GM19023 (cell line): Measurements from ENCODE around the gene SAMD14.

Experiments
- ATAC-seq: cut with Tn5 transposase; IDR thresholded peaks from one replicate; pipeline ENCODE4 v1.9.1; 2021; ENCODE audit warnings: mild to moderate bottlenecking, moderate library complexity; ENCODE audit not compliant: unreplicated experiment

Gene SAMD14

DNA sequence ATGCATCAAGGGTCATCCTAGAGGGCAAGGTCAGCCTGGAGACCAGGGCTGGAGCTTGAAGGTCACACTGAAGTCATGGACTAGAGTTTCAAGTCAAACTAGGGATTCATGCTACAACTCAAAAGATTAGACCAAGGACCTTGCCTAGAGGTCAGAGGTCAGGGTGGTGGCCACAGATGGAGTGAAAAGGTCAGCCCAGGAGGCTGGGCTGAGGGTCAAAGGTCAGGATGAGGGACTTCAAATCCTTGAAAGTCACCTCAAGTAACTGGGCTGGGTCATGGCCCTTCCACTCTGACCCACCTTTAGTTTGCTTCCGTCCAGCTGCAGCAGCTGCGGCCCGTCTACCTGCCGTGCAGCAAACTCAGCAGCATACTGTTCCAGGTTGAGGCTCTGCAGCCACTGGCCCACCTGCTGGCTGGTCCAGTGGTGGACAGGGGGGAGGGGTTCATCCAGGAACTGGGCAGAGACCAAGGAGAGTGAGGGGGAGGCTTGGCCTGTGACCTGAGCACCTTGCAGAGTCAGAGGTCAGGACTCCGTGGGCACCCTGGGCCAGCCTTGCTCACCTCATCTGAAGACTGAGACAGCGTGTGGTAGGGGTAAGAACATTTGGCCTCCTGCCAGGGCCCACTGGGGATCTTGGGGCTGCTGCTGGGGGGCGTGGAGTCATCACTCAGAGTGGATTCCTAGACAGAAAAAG, 16.2 kb downstream of the SAMD14 start:
- ATAC-seq, result no peak

DNA sequence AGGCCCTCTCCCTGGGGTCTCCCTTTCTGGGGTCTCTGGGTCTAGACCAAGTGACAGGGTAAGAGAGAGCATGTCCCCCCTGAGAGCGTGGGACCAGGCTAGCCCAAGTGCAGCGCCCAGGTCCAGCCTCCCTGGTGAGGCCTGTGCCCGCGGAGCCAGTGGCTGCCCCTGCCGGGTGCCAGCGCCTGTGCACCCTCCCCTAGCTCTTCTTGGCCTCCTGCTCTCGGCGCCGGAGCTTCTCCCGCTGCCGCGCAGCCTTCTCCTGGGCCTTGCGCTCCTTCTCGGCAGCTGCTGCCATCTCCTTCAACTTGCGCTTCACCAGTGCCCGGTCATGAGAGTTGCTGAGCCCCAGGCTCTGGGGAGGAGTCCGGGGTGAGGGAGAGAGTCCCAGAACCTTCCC, 17.3 kb downstream of the SAMD14 start:
- no peak for ATAC-seq

DNA sequence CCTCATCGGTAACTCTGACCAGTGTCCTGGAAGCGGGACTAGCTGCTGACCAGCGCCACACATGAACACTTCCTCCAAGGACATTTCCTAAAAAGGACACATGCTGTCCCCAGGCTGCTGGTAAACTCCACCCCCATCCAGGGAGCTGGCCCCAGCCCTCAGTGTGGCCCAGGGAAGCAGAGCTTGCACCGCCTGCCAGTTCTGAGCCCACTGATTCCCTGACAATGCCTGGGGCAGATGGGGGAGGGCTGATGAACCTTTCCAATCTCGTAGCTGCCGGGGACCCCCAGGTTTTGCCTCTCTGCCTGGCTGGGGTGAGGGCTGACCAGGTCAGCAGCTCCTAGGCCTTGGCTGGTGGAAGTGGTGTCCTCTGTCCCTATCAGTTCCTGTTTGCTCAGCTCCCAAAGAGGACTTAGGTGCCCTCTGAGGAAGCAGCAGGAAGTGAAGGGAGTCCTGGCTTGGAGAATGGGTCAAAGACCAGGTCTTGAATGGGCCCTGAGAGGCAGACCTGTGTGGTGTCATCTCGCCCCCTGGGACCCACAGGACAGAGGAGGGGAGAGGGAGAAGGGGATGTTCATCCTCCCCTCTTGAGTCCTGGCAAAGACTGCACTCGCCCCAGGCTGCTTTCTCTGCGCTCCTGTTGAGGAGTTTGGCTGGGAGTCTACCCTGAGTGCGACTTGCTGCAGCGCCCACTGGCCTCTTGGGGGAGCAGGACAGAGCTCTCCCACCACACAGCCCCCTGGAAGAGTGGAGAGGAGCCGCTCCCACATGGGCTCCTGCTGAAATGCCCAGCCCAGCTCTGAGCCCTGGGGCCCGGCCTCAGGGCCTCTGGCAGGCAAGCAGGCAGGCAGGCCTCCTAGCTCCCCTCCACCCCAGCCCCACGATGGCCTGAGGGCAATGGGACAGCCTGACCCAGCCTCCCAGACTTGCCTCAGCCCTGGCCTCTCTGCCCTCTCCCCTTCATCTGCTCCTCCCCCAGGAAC, 18.0 kb downstream of the SAMD14 start:
- no peak for ATAC-seq

DNA sequence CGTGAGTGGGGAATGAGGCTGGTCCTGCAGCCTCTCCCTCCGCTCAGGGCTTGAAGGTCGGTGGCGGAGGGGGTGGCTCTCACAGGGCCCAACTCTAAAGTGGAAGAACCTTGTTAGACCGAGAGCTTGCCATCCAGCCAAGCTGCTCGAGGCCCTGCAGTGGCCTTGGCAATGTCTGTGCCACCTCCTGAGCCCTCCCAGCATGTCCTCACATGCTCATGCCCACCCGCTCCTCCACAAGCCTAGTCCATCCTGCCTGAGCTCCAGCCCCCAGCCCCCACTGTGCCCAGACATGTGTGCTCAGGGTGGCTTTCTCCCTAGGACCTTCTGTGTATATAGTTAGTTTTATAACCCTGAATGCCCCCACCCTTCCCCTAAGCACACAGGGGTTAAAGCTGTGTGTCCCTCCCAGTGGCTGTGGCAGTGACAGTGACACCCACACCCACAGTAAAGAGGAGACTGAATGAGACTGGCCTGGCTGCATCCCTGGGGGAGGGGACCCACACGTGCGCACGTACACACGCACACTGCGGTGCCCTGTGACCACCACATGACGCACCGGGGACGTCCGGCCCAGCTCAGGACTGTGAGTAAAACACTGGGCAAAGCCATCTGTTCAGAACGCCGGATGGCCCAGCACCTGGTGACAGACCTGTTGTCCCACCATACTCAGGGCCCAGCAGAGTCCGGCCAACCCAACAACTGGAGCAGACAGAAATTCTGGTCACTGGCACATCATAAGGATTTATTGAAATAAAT, 19.2 kb downstream of the SAMD14 start:
- no peak for ATAC-seq

DNA sequence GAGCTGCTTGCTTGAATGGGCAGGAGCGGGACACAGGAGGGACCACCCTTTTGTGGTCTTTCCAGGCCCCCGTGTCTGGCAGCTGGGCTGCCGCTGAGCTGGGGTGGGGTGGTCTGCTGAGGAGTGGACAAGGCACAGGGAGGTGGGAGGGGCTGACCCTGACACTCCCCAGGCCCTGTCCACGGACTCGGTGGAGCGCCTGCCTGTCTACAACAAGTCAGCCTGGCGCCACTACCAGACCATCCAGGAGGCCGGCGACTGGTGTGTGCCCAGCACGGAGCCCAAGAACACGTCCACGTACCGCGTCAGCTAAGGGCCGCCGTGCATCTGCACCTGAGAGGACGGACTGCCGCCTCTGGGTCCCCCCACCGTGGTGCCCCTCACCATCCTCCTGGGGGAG, 20.2 kb downstream of the SAMD14 start:
- no peak for ATAC-seq

DNA sequence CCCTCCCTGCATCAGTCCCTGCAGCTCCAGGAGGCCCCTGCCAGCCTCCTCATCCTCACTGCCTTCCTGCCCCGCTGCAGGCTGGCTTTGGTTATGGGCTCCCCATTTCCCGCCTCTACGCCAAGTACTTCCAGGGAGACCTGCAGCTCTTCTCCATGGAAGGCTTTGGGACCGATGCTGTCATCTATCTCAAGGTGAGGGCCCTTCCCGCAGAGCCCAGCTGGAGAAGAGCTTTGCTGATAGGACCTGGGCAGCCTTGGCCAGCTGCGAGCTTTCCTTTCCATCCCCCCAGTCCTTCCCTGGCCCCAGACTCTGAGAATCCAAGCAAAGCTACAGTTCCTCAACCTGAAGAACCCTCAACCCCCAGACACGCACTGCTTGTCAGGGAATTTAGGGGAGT, 20.8 kb downstream of the SAMD14 start:
- ATAC-seq, result no peak

DNA sequence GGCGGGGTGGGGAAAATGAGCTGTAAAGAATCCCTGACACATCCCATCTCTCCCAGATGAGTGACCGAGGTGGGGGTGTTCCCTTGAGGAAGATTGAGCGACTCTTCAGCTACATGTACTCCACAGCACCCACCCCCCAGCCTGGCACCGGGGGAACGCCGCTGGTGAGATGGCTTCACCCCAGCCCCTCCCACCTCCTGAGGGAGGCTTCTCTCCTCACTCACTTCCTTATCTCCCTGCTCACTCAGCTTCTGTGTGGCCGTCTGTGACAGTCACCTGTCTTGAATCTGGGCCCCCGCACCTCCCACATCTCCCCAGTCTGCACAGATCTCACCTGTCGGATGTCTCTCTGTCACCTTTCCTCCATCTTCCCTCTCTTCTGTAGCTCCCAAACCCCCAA, 21.4 kb downstream of the SAMD14 start:
- no peak for ATAC-seq

DNA sequence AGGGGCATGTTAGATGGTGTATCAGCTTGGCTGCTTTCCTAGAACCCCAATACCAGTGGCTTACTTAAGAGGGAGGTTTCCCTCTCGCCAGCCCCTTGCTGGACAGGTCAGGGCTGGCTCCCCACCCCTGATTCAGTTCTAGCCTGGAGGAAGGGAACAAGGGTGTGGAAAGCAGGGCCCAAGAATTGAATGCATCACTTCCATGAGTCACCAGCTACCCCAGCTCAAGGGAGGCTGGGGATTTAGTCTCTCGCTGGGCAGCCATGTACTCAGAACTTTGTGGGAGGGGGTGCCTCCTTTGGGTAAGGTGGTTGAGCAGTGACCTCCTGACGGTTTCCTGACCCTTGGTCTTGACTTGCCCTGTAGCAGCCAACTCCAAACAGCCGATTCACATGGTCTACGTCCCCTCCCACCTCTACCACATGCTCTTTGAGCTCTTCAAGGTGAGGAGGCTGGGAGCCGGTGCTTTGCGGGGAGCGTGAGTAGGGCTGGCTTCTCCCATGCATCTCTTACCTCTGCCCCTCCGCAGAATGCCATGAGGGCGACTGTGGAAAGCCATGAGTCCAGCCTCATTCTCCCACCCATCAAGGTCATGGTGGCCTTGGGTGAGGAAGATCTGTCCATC, 22.1 kb downstream of the SAMD14 start:
- ATAC-seq, result no peak

DNA sequence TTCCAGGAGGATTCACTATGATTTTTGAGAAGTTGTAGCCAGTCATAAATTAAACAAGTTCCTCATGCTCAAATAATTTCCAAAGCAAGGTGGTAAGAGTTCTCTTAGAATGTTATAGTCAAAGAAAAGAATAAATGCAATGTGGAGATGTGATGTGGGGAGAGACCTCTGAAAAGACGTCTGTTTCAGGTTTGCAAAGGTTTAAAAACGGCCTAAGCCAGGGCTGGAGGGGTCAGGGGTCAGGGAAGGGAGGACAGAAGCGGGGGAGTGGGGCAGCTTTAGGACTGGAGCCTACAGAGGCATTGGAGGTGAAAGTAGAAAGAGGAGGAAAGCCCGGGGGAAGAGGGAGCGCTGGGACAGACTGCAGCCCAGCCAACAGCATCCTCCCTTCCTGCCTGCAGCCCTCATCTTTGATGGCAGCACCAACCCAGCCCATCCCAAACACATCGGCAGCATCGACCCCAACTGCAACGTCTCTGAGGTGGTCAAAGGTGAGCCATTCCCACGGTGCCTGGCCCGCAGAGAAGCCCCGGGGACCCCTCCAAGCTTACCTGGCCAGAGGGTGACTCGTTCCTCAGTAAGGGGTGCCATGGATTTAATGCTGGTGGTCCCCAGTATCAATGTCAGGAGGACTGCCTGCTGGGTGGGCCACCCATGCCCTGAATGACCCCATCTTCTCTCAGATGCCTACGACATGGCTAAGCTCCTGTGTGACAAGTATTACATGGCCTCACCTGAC, 23.4 kb downstream of the SAMD14 start:
- no peak for ATAC-seq

DNA sequence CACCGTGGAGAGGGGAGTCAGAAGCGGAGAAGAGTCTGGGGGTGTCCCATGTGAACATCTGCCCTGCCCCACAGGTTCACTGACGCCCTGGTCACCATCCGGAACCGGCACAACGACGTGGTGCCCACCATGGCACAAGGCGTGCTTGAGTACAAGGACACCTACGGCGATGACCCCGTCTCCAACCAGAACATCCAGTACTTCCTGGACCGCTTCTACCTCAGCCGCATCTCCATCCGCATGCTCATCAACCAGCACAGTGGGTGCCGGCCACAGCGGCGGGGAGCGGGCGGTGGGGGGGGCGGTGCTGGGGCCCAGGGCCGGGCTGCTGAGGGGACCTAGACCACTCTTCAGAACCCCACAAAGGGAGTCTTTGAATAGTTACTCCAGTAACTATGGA, 24.1 kb downstream of the SAMD14 start:
- ATAC-seq, result no peak

DNA sequence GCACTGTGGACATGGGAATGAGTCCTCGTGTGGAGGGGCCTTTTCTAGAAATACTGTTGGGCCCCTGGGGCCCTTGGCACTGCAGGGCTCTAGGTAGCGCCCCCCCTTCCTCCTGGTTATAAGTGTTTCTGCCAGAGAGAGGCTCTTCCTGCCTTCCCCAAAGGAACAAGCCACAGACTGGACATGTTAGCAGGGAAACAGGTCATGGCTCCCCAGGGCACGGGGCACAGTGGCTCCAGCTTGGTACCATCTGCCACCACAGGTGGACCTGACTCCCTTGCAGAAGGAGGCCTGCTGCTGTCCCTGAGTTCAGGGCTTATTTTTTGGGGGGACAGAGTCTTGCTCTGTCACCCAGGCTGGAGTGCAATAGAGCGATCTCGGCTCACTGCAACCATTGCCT, 26.0 kb downstream of the SAMD14 start:
- no peak for ATAC-seq

DNA sequence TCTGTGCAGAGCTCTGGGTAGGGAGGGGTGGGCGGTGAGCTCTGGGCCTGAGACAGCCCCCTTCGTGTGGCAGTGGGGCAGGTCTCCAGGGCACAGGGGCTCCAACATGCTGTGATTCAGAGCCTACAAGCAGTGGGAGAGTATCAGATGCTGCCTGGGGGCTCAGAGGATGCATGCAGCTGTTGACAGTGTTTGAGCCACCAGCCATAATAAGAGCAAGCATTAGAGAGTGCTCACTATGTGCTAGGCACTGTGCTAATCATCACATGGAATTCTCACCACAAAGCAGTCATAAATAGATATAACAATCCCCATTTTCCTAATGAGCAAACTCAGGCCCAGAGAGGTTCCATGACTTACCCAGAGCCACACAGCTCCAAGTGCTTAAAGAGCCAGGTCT, 26.7 kb downstream of the SAMD14 start:
- no peak for ATAC-seq

DNA sequence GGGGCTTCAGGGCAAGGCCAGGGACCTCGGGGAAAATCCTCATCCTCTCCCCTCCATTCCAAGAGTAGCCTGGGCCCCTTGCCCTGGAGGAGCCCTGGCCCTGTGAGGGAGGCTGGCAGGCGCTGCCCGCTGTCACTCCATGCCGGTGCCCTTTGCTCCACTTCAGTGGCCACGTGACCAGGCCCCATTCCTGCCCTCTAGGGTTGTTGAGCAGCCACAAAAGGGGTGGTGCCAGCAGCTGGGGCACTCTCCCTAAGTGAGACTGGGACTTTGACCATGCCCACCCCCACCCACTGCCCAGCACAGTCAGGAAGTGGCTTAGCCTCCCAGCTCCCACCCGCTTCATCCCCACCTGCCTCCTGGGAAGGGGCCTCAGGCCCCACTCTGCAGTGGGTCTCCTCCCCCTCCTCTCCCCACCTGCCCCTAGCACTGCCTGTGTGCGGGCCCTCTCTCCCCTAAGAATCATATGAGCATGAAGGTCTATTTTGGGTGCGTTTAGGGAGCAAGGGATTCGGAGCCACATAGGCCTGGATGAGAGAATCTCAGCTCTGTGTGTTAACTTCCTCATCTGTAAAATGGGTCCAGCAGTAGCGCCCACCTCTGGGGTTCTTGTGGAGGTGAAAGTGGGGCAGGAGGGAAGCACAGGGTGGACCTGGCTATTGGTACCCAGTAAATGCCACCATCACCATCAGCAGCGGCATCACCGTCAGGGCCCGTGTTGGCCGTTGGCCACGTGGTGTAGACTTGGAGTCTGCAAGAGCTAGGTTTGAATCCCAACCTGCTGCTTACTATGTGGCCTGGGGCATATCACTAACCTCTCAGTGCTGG, 27.6 kb downstream of the SAMD14 start:
- ATAC-seq, result no peak

DNA sequence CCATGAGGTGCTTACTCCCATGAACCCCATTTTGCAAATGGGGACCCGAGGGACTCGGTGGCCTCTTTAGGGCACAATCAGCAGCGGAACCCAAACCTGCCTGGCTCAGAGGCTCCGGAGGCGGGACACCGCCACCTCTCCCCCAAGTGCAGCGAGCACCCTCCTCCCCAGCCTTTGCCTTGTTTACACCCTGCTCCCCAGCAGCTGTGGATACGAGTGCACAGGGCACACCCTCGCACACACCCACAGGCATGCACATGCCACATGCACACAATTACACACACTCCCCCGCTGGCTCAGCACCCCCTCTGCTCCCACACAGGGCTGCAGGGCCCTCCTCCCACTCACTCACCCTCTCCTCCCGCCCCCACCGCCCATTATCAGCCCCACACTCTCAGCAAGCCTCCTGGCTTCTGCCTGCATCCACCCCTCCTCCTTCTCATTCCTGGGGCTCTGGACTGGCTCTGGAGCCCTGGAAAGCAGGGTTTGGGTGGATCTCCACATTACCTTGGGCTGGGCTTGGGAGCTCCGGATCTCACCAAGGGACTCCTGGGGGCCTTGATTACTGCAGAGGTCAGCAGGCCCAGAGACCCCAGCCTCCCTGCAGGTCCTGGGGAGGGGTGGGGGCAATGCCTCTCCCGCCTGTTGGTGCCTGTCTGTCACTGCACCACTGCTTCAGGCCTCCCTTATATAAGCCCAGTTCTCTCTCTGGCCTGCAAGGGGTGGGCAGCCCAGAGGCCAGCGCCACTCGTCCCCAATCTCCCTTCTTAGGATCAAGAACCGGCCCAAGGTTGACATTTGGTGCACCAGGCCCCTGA, 28.4 kb downstream of the SAMD14 start:
- no peak for ATAC-seq

DNA sequence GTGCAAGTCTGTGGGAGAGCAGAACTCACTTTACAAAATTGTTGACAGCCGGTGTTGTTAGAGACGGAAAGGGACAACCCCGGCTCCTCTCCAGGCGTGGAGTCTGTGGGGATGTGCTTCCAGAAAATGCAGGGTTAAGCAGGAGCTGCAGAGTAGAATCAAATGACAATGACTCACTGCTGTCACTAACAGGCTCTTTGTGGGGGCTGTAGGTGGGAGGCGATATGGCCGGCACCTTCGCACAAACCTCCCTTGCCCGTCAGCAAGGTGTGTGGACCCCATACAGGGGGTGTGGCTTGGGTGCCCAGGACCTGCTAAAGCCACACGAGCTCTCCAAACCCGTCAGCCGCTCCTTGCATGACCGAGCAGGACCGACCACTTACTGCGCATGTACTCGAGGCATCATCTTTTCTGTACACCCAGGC, 29.0 kb downstream of the SAMD14 start:
- ATAC-seq, result no peak

DNA sequence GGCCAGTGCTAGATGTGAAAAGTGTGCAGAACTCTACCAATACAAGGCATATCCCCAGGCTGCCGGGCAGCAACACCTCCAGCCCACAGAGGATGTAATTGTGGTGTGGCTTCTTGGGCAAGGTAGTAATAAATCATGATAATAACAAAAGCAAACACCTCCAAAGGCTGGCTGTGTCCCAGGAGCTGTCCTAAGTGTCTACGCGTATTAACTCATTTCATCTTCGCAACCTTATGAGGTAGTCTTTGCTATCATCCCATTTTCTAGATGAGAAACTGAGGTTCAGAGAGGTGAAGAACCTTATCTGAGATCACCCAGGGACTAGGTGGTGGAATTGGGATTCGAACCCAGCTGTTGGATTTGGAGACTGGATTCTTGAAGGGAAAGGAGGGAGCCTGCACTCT, 29.5 kb downstream of the SAMD14 start:
- no peak for ATAC-seq

DNA sequence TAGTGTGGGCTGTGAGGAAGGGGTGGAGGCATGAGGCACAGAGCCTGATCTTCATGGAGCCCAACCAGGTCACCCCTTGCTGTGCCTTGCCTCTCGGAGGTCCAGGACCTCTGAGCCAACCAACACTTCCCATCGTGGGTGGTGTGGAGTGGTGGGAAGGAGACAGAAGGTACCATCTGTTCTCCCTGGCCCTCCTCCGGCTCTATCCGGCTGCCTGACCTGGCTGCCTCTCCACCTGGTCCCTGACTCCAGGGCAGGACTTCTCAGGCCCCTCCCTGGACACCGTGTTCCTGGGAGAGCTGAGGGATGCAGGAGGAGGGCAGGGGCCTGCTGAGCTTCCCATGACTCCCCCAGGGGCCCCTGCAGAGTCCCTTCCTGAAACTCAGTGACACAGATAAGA, 31.0 kb downstream of the SAMD14 start:
- no peak for ATAC-seq

DNA sequence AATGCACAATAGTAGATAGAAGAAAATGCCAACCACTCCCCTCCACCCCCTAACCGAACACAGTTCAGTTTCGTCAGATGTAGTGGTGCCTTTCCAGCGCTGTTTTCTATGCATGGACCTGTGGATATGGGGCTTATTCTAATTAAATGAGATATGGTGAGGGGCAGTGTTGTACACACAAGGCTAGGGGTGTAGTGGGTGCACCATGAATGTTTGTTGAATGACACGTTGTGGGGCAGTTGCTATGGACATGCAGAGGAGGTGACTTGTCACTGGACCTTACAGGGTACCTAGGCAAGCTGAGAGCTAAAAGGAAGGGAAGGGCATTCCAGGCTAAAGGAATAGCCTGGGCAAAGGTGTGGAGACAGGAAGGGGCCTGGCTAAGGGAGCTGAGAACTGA, 31.4 kb downstream of the SAMD14 start:
- no peak for ATAC-seq

DNA sequence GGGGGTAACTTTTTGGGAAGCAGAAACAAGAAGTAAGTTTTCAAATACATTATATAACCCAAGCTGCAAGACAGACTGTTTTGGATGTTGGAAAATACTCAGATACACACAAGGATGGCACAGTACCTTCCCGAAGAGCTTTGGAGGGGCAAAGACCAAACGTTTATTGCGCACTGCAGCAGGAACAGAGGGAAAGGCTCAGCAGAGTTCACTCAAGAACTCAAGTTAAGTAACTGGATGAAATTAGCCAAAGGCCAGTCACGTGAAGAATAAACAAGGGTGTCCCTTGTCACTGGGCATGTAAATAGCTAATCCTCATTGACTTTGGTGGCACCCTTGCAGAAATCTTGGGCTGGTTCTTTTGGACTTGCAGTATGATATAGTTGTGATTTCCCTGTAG, 32.0 kb downstream of the SAMD14 start:
- no peak for ATAC-seq
